ENCODE results near the gene RCAN2.

Gene RCAN2

GRCh38 chr6:46220352-46221221 lies 270.7 kb downstream of the RCAN2 start:
- in situ Hi-C loops (cut with HindIII; ENCODE audit: low sequenced_read_pairs) = no loop called here

- in situ Hi-C loops (cut with HindIII; ENCODE audit: low sequenced_read_pairs) = no loop called here
Measured at GRCh38 chr6:46219661-46220060, 271.6 kb downstream of the RCAN2 start.

GRCh38 chr6:46218457-46218856 lies 272.8 kb downstream of the RCAN2 start:
- in situ Hi-C loops (cut with HindIII; ENCODE audit: low sequenced_read_pairs) = no loop called here

- in situ Hi-C loops (cut with HindIII; ENCODE audit: low sequenced_read_pairs) = no loop called here
Measured at GRCh38 chr6:46217671-46218131, 273.5 kb downstream of the RCAN2 start.

GRCh38 chr6:46216879-46217278 lies 274.4 kb downstream of the RCAN2 start:
- in situ Hi-C loops (cut with HindIII; ENCODE audit: low sequenced_read_pairs) = no loop called here

GRCh38 chr6:46215777-46216176 lies 275.5 kb downstream of the RCAN2 start:
- in situ Hi-C loops (cut with HindIII; ENCODE audit: low sequenced_read_pairs) = no loop called here

GRCh38 chr6:46215213-46215612 lies 276.0 kb downstream of the RCAN2 start:
- in situ Hi-C loops (cut with HindIII; ENCODE audit: low sequenced_read_pairs) = no loop called here

GRCh38 chr6:46211917-46212316 lies 279.3 kb downstream of the RCAN2 start:
- in situ Hi-C loops (cut with HindIII; ENCODE audit: low sequenced_read_pairs) = no loop called here

- in situ Hi-C loops (cut with HindIII; ENCODE audit: low sequenced_read_pairs) = no loop called here
Measured at GRCh38 chr6:46210294-46210693, 281.0 kb downstream of the RCAN2 start.

GRCh38 chr6:46208303-46208702 lies 282.9 kb downstream of the RCAN2 start:
- in situ Hi-C loops (cut with HindIII; ENCODE audit: low sequenced_read_pairs) = no loop called here

- in situ Hi-C loops (cut with HindIII; ENCODE audit: low sequenced_read_pairs) = no loop called here
Measured at GRCh38 chr6:46207174-46207573, 284.1 kb downstream of the RCAN2 start.

- in situ Hi-C loops (cut with HindIII; ENCODE audit: low sequenced_read_pairs) = no loop called here
Measured at GRCh38 chr6:46204880-46205650, 286.2 kb downstream of the RCAN2 start.

- in situ Hi-C loops (cut with HindIII; ENCODE audit: low sequenced_read_pairs) = no loop called here
Measured at GRCh38 chr6:46203391-46204177, 287.7 kb downstream of the RCAN2 start.

- in situ Hi-C loops (cut with HindIII; ENCODE audit: low sequenced_read_pairs) = no loop called here
Measured at GRCh38 chr6:46201702-46202101, 289.5 kb downstream of the RCAN2 start.

- in situ Hi-C loops (cut with HindIII; ENCODE audit: low sequenced_read_pairs) = no loop called here
Measured at GRCh38 chr6:46199387-46199786, 291.9 kb downstream of the RCAN2 start.

GRCh38 chr6:46191961-46192360 lies 299.3 kb downstream of the RCAN2 start:
- in situ Hi-C loops (cut with HindIII; ENCODE audit: low sequenced_read_pairs) = no loop called here

GRCh38 chr6:46190889-46191288 lies 300.4 kb downstream of the RCAN2 start:
- in situ Hi-C loops (cut with HindIII; ENCODE audit: low sequenced_read_pairs) = no loop called here

GRCh38 chr6:46189726-46190125 lies 301.5 kb downstream of the RCAN2 start:
- in situ Hi-C loops (cut with HindIII; ENCODE audit: low sequenced_read_pairs) = no loop called here

GRCh38 chr6:46186583-46186982 lies 304.7 kb downstream of the RCAN2 start:
- in situ Hi-C loops (cut with HindIII; ENCODE audit: low sequenced_read_pairs) = no loop called here

GRCh38 chr6:46184114-46184513 lies 307.1 kb downstream of the RCAN2 start:
- in situ Hi-C loops (cut with HindIII; ENCODE audit: low sequenced_read_pairs) = no loop called here

- in situ Hi-C loops (cut with HindIII; ENCODE audit: low sequenced_read_pairs) = no loop called here
Measured at GRCh38 chr6:46175976-46176375, 315.3 kb downstream of the RCAN2 start.

Data from DLD1 (cell line).